Immature natural killer cell (primary cell): ENCODE measurements around the gene DEPDC7. TPM values are rescaled to one million over a fixed set of nuclear protein-coding genes. Genes with fewer than 3 reads are reported as not detected.

ENCODE experiments used
- polyA plus RNA-seq, 3 donors: library from polyadenylated mRNA; unstranded; fragments of 300-500 nt; fragmentation: Illumina TruSeq; gene quantifications; one replicate each; pipeline ENCODE4 v1.2.3, GENCODE V29; 2021

DEPDC7 gene
- polyA plus RNA-seq, 3 donors from 2014 or later, result 0.65 to 1.3 (median 1.3) TPM

Other genes with a start within 250 kb of the DEPDC7 start
- not detected for gene CCDC73, start 221.2 kb upstream of the DEPDC7 start, polyA plus RNA-seq
- not detected for gene PRRG4, start 186.0 kb upstream of the DEPDC7 start, polyA plus RNA-seq
- gene QSER1, start 123.1 kb upstream of the DEPDC7 start, polyA plus RNA-seq, result 1 to 10 TPM in 1 of 3 donors, under 1 TPM in 1, not detected in 1; 0.89 to 1.3 TPM
- 1 to 10 TPM; 3.6 to 9.9 (median 6.7) TPM for gene TCP11L1, start 23.7 kb downstream of the DEPDC7 start, polyA plus RNA-seq
- 10 to 100 TPM in 1 of 3 donors, 1 to 10 TPM in 2; 9.2 to 10.3 (median 9.6) TPM for gene CSTF3, start 145.6 kb downstream of the DEPDC7 start, polyA plus RNA-seq
- gene HIPK3, start 241.5 kb downstream of the DEPDC7 start, polyA plus RNA-seq, result 10 to 100 TPM; 24.3 to 34.6 (median 32.2) TPM